Lung (tissue), 12 donors: ENCODE data around the gene JAG2. TPM values are rescaled to one million over a fixed set of nuclear protein-coding genes. Genes with fewer than 3 reads are reported as not detected.

Experiments used
- ATAC-seq: fragments of 200-7000 bp; cut with Tn5 transposase; one replicate; pipeline ENCODE4 v1.9.1; 2020; ENCODE audit warnings: moderate number of reproducible peaks; ENCODE audit not compliant: insufficient read depth, low FRiP score
- DNase-seq, 3 donors: peaks; one replicate each; pipeline ENCODE4 v3.0.0-alpha.2; 2013 to 2017
- H3K27ac ChIP-seq, 2 donors: one replicate each; pipeline ENCODE4 v1.5.1; 2013; ENCODE audit warnings: mild to moderate bottlenecking in 2 of 2, moderate library complexity in 2 of 2, control low read depth in 1 of 2, inconsistent platforms in 1 of 2, low read depth in 1 of 2, low read length in 1 of 2
- H3K27me3 ChIP-seq, 3 donors: one replicate each; pipeline ENCODE4 v1.5.1; 2013; ENCODE audit warnings: low read length in 2 of 3; ENCODE audit not compliant: control insufficient read depth in 3 of 3, insufficient read depth in 3 of 3
- H3K36me3 ChIP-seq, 4 donors: one replicate each; pipeline ENCODE4 v1.5.1; 2013; ENCODE audit warnings: low read length in 4 of 4, mild to moderate bottlenecking in 1 of 4, moderate library complexity in 1 of 4; ENCODE audit not compliant: control insufficient read depth in 4 of 4, insufficient read depth in 4 of 4
- H3K4me1 ChIP-seq, 5 donors: one replicate each; pipeline ENCODE4 v1.5.1; 2013; ENCODE audit warnings: low read length in 5 of 5, mild to moderate bottlenecking in 2 of 5, moderate library complexity in 1 of 5; ENCODE audit not compliant: control insufficient read depth in 5 of 5, insufficient read depth in 5 of 5
- H3K4me3 ChIP-seq: one replicate; pipeline ENCODE4 v1.5.1; 2013; ENCODE audit warnings: mild to moderate bottlenecking, control low read depth, moderate library complexity
- H3K9ac ChIP-seq, 2 donors: one replicate each; pipeline ENCODE4 v1.5.1; 2013; ENCODE audit warnings: low read length in 2 of 2, control low read depth in 1 of 2; ENCODE audit not compliant: insufficient read depth in 1 of 2
- H3K9me3 ChIP-seq, 4 donors: one replicate each; pipeline ENCODE4 v1.5.1; 2013; ENCODE audit warnings: low read length in 3 of 4, mild to moderate bottlenecking in 1 of 4, moderate library complexity in 1 of 4; ENCODE audit not compliant: control insufficient read depth in 4 of 4, insufficient read depth in 3 of 4
- WGBS, 2 donors: extraction: QIAGEN DNeasy Blood & Tissue Kit; methylation state at CpG; one replicate each; pipeline ENCODE4 v1.1.7; 2013; 5-methylcytosine and 5-hydroxymethylcytosine counted together
- polyA plus RNA-seq, 2 donors: library from polyadenylated mRNA; stranded (reverse); fragments of 200-250 nt; gene quantifications; one replicate each; pipeline ENCODE4 v1.2.1, GENCODE V29; 2013
- total RNA-seq, 2 donors: library from RNA; depleted of rRNA in 1 of 2; stranded (reverse); fragments of >200 nt in 1 of 2; gene quantifications; one replicate each; pipeline ENCODE4 v1.2.1, GENCODE V29; 2014 to 2021
- TF ChIP-seq, protein P1 (sequence below): IDR thresholded peaks from 2 replicates; pipeline ENCODE4 v1.5.1; 2012; ENCODE audit warnings: mild to moderate bottlenecking; ENCODE audit errors: control extremely low read depth, extremely low read depth
- donor health status: control.
- donor health status: control.
- donor health status: Bipolar disorder and iron deficiency.
- donor health status: healthy.
- donor health status: DM: yes; HTN: yes; CAD: no.

Gene JAG2
- total and polyA plus RNA-seq, 4 donors: 14.1 to 35.1 (median 27.8) TPM

- Histone ChIP-seq H3K27ac (no peak overlapping the region), H3K27me3 (no peaks in the 10 kb centered on the region), H3K4me1 (peaks cover 0 to 6% (median 0%) of the 10 kb centered on the region in 5 donors), H3K36me3 (peaks cover 0 to 48% (median 19%) of the 10 kb centered on the region in 4 donors), H3K9ac (no peak overlapping the region), H3K4me3 (no peak overlapping the region), H3K9me3 (peaks cover 0 to 7% (median 0%) of the 10 kb centered on the region in 4 donors)
- DNase-seq (no peak), ATAC-seq (no peak)
- WGBS, 2 donors: 78 to 96% methylated on average over 3 of the region's 3 CpGs
- TF ChIP-seq, protein P1, sequence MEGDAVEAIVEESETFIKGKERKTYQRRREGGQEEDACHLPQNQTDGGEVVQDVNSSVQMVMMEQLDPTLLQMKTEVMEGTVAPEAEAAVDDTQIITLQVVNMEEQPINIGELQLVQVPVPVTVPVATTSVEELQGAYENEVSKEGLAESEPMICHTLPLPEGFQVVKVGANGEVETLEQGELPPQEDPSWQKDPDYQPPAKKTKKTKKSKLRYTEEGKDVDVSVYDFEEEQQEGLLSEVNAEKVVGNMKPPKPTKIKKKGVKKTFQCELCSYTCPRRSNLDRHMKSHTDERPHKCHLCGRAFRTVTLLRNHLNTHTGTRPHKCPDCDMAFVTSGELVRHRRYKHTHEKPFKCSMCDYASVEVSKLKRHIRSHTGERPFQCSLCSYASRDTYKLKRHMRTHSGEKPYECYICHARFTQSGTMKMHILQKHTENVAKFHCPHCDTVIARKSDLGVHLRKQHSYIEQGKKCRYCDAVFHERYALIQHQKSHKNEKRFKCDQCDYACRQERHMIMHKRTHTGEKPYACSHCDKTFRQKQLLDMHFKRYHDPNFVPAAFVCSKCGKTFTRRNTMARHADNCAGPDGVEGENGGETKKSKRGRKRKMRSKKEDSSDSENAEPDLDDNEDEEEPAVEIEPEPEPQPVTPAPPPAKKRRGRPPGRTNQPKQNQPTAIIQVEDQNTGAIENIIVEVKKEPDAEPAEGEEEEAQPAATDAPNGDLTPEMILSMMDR: no peak
Measured at GRCh38 chr14:105215602-105216001, 47.0 kb upstream of the JAG2 start.

DNA sequence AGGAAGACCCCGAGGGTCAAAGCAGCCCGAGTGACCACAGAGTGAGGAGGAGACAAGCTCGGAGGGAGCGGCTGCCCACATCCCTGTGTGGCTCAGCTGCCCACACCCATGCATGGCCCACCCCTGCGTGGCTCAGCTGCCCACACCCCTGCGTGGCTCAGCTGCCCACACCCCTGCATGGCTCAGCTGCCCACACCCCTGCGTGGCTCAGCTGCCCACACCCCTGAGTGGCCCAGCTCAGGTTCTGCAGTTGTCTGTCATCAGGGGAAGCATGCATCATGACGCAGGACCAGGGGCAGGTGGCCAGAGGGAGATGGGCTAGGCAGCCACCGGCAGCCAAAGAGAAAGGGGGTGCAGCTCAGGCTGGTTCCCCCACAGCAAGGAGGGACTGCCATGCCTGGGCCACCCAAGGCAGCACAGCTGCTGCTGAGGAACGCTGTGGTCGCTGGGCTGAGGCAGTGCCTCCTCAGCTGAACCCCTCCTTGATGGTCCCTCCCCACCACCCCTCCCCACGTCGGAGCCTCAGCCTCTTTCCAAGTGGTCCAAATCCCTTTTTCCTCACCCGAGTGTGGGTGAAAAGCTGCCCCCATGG, 45.8 kb upstream of the JAG2 start:
- TF ChIP-seq, protein P1: no peak
- 92% methylated on average over 14 of the region's 14 CpGs for WGBS, 2 donors
- Histone ChIP-seq H3K9me3 (peaks cover 0 to 7% (median 0%) of the 10 kb centered on the region in 4 donors), H3K9ac (no peak overlapping the region), H3K4me1 (peaks cover 0 to 3% (median 0%) of the 10 kb centered on the region in 5 donors), H3K27ac (no peak overlapping the region), H3K27me3 (no peaks in the 10 kb centered on the region), H3K36me3 (peaks cover 0 to 47% (median 15%) of the 10 kb centered on the region in 4 donors), H3K4me3 (no peak overlapping the region)
- DNase-seq (no peak), ATAC-seq (no peak)

GRCh38 chr14:105213361-105213760, 44.8 kb upstream of the JAG2 start:
- no peaks in the 10 kb centered on the region for H3K27me3 ChIP-seq
- peaks cover 0 to 42% (median 12%) of the 10 kb centered on the region in 4 donors for H3K36me3 ChIP-seq
- WGBS, 2 donors: 92 to 94% methylated on average over 10 of the region's 10 CpGs
- H3K27ac ChIP-seq: no peak overlapping the region
- H3K9ac ChIP-seq: no peak overlapping the region
- H3K4me3 ChIP-seq: no peak overlapping the region
- no peak for DNase-seq
- H3K9me3 ChIP-seq: peaks cover 0 to 7% (median 0%) of the 10 kb centered on the region in 4 donors
- TF ChIP-seq, protein P1: no peak
- peaks cover 0 to 3% (median 0%) of the 10 kb centered on the region in 5 donors for H3K4me1 ChIP-seq
- no peak for ATAC-seq
